ENCODE data around the gene GXYLT2. TPM values are rescaled to one million over a fixed set of nuclear protein-coding genes. Genes with fewer than 3 reads are reported as not detected.

GXYLT2 gene
- total RNA-seq, 1 donor = 77.4 TPM

GRCh38 chr3:72899349-72899765 lies 11.5 kb downstream of the GXYLT2 start:
- no peaks in the 10 kb centered on the region for H3K36me3 ChIP-seq (ENCODE audit: insufficient read depth, low read length)
- no peak for DNase-seq (ENCODE audit: insufficient read length, low spot score, missing footprints)
- H3K27ac ChIP-seq (ENCODE audit: low read depth, low read length) = no peak overlapping the region
- no peak overlapping the region for H3K4me2 ChIP-seq (ENCODE audit: insufficient read depth, low read length)
- no peaks in the 10 kb centered on the region for H3K79me2 ChIP-seq (ENCODE audit: insufficient read depth, low read length)
- H3K9me3 ChIP-seq (ENCODE audit: low read depth, low read length) = no peaks in the 10 kb centered on the region
- H3K4me3 ChIP-seq (ENCODE audit: insufficient read depth, low read length) = no peak overlapping the region
- TF ChIP-seq, protein P1, sequence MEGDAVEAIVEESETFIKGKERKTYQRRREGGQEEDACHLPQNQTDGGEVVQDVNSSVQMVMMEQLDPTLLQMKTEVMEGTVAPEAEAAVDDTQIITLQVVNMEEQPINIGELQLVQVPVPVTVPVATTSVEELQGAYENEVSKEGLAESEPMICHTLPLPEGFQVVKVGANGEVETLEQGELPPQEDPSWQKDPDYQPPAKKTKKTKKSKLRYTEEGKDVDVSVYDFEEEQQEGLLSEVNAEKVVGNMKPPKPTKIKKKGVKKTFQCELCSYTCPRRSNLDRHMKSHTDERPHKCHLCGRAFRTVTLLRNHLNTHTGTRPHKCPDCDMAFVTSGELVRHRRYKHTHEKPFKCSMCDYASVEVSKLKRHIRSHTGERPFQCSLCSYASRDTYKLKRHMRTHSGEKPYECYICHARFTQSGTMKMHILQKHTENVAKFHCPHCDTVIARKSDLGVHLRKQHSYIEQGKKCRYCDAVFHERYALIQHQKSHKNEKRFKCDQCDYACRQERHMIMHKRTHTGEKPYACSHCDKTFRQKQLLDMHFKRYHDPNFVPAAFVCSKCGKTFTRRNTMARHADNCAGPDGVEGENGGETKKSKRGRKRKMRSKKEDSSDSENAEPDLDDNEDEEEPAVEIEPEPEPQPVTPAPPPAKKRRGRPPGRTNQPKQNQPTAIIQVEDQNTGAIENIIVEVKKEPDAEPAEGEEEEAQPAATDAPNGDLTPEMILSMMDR (IDR thresholded peaks at IDR 0.05; ENCODE audit: extremely low read depth, low read depth, low read length) = no peak
- no peaks in the 10 kb centered on the region for H3K27me3 ChIP-seq (ENCODE audit: insufficient read depth, low read length)
- peaks cover 9% of the 10 kb centered on the region for H3K4me1 ChIP-seq (ENCODE audit: insufficient read depth, low read length)
- H2AFZ ChIP-seq (ENCODE audit: low read length) = no peak overlapping the region
- peaks cover 3% of the 10 kb centered on the region for H4K20me1 ChIP-seq (ENCODE audit: insufficient read depth, low read length)

DNA sequence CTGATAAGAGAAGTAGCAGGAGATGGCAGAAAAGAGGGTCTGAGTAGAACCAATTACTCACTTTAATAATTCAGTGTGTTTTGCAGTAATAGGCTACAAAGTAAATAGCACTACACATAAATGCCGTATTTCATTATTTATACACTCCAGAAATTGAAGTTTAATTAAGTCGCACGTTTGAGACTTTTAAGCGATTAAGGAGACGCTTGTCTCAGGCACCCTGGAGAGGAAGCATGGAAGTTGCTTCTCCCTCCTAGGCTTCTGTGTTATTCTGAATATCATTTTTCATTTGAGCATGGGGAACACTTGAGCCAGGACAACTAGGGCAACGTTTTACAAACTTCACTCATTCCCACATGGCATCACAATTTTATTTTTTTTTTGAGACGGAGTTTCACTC lies 12.2 kb downstream of the GXYLT2 start:
- peaks cover 9% of the 10 kb centered on the region for H3K4me1 ChIP-seq (ENCODE audit: insufficient read depth, low read length)
- no peak for DNase-seq (ENCODE audit: insufficient read length, low spot score, missing footprints)
- H3K27ac ChIP-seq (ENCODE audit: low read depth, low read length) = no peak overlapping the region
- no peaks in the 10 kb centered on the region for H3K27me3 ChIP-seq (ENCODE audit: insufficient read depth, low read length)
- H3K4me3 ChIP-seq (ENCODE audit: insufficient read depth, low read length) = no peak overlapping the region
- no peaks in the 10 kb centered on the region for H3K9me3 ChIP-seq (ENCODE audit: low read depth, low read length)
- H3K79me2 ChIP-seq (ENCODE audit: insufficient read depth, low read length) = no peaks in the 10 kb centered on the region
- H3K36me3 ChIP-seq (ENCODE audit: insufficient read depth, low read length) = no peaks in the 10 kb centered on the region
- no peak overlapping the region for H2AFZ ChIP-seq (ENCODE audit: low read length)
- TF ChIP-seq, protein P1 (IDR thresholded peaks at IDR 0.05; ENCODE audit: extremely low read depth, low read depth, low read length) = no peak
- no peak overlapping the region for H3K4me2 ChIP-seq (ENCODE audit: insufficient read depth, low read length)
- H4K20me1 ChIP-seq (ENCODE audit: insufficient read depth, low read length) = peaks cover 3% of the 10 kb centered on the region

DNA sequence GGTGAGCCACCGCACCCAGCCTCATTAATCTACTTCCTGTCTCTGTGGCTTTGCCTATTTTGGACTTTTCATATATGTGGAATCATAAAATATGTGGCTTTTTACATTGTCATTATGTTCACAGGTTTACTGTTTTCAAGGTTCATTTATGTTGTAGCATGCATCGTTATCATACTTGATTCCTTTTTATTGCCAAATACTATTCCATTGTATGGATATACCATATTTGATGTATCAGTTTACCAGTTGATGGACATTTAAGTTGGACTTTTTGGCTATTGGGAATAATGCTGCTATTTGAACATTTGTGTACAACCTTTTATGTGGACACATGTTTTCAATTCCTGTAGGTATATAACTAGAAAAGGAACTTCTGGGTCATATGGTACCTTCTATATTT lies 14.0 kb downstream of the GXYLT2 start:
- no peak overlapping the region for H2AFZ ChIP-seq (ENCODE audit: low read length)
- no peaks in the 10 kb centered on the region for H3K27me3 ChIP-seq (ENCODE audit: insufficient read depth, low read length)
- H3K4me3 ChIP-seq (ENCODE audit: insufficient read depth, low read length) = no peak overlapping the region
- peaks cover 11% of the 10 kb centered on the region for H3K4me1 ChIP-seq (ENCODE audit: insufficient read depth, low read length)
- H3K27ac ChIP-seq (ENCODE audit: low read depth, low read length) = no peak overlapping the region
- H3K4me2 ChIP-seq (ENCODE audit: insufficient read depth, low read length) = no peak overlapping the region
- no peaks in the 10 kb centered on the region for H3K79me2 ChIP-seq (ENCODE audit: insufficient read depth, low read length)
- no peak for DNase-seq (ENCODE audit: insufficient read length, low spot score, missing footprints)
- no peaks in the 10 kb centered on the region for H3K9me3 ChIP-seq (ENCODE audit: low read depth, low read length)
- peaks cover 4% of the 10 kb centered on the region for H4K20me1 ChIP-seq (ENCODE audit: insufficient read depth, low read length)
- TF ChIP-seq, protein P1 (IDR thresholded peaks at IDR 0.05; ENCODE audit: extremely low read depth, low read depth, low read length) = no peak
- H3K36me3 ChIP-seq (ENCODE audit: insufficient read depth, low read length) = no peaks in the 10 kb centered on the region

DNA sequence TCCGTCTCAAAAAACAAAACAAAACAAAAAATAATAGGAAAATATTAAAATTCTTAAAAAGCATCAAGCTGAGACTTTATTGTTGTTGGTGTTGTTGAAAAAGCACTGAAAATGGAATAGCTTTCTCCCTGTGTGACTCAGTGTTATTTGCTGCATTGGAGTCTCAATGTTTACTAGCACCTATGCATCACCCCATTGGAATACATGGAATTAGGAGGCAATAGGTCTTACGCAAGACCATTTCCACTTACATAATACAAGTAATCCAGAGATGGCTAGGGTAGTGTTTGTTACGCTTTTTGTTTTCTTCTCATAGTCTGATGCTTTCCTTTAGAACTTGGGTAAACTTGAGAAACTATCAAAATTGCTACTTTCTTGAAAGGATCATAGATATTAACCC lies 15.2 kb downstream of the GXYLT2 start:
- TF ChIP-seq, protein P1 (IDR thresholded peaks at IDR 0.05; ENCODE audit: extremely low read depth, low read depth, low read length) = no peak
- no peaks in the 10 kb centered on the region for H3K9me3 ChIP-seq (ENCODE audit: low read depth, low read length)
- DNase-seq (ENCODE audit: insufficient read length, low spot score, missing footprints) = peak; percentile 66
- H3K27ac ChIP-seq (ENCODE audit: low read depth, low read length) = no peak overlapping the region
- H3K27me3 ChIP-seq (ENCODE audit: insufficient read depth, low read length) = no peaks in the 10 kb centered on the region
- H3K36me3 ChIP-seq (ENCODE audit: insufficient read depth, low read length) = no peaks in the 10 kb centered on the region
- no peak overlapping the region for H3K4me2 ChIP-seq (ENCODE audit: insufficient read depth, low read length)
- H2AFZ ChIP-seq (ENCODE audit: low read length) = no peak overlapping the region
- H4K20me1 ChIP-seq (ENCODE audit: insufficient read depth, low read length) = peaks cover 10% of the 10 kb centered on the region
- peaks cover 15% of the 10 kb centered on the region for H3K4me1 ChIP-seq (ENCODE audit: insufficient read depth, low read length)
- no peak overlapping the region for H3K4me3 ChIP-seq (ENCODE audit: insufficient read depth, low read length)
- no peaks in the 10 kb centered on the region for H3K79me2 ChIP-seq (ENCODE audit: insufficient read depth, low read length)

All from osteoblast (primary cell).